ENCODE results near the gene RAPGEF6. TPM values are rescaled to one million over a fixed set of nuclear protein-coding genes. Genes with fewer than 3 reads are reported as not detected.

The RAPGEF6 gene
- total and polyA plus RNA-seq, 2 of the 4 experiments (the other 2 are of a cell fraction) = 5.8 to 18.8 TPM

DNA sequence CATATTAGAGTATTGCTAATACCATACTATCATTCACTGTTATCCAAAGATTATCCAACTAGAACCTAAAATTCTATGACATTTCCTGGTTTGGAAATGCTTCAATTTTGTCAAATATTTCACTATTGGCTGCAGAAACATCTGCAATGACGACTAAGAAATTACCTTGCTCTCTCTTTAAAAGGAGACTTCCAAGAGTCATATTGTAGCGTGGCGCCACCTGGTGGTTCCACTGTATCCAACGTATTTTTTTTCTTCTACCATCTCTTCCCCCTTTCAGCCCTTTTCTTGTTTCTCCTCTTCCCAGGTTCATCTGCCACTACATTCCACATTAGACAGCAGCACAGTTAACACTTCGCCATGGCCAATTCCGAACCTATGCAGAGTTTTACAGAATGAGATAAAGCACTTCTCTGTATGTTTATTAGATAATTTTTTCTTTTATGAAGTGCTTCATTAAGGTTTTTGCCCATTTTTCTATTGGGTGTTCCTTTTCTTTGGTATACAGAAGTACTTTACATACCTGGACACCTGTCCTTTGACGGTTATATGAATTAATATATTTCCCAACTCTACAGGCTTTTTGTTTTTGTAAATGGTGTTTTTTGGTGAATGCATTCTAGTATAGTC, 217.7 kb downstream of the RAPGEF6 start:
- no CpG with 5 or more reads among the region's 7 CpGs for WGBS, 2 experiments (ENCODE audit: extremely low coverage in 2 of 2, insufficient read length in 1 of 2)
- Histone ChIP-seq H3K23ac (ENCODE audit: low read depth, low read length) (no peak overlapping the region), H3K4ac (ENCODE audit: low read depth, low read length) (no peak overlapping the region), H3K79me1 (ENCODE audit: low read depth in 1 of 2, low read length in 2 of 2) (no peaks in the 10 kb centered on the region), H2BK120ac (ENCODE audit: low read depth, low read length) (no peak overlapping the region), H3K18ac (ENCODE audit: low read depth, low read length) (no peak overlapping the region), H3K4me1 (ENCODE audit: control insufficient read depth, insufficient read depth, low read length) (no peaks in the 10 kb centered on the region), H3K27ac (ENCODE audit: insufficient read depth, low read length) (no peak overlapping the region), H2AFZ (replicated peaks; ENCODE audit: low read length, poor library complexity) (no peak overlapping the region), H2BK20ac (ENCODE audit: low read depth, low read length) (no peak overlapping the region), H3K27me3 (ENCODE audit: control insufficient read depth, insufficient read depth, low read length) (no peaks in the 10 kb centered on the region), H4K91ac (ENCODE audit: insufficient read depth, low read depth, low read length) (no peak overlapping the region), H3K9me1 (ENCODE audit: insufficient read depth, low read length) (no peaks in the 10 kb centered on the region), H4K20me1 (ENCODE audit: insufficient read depth, low read length) (no peaks in the 10 kb centered on the region), H4K8ac (ENCODE audit: low read depth in 2 of 2, low read length in 2 of 2) (no peak overlapping the region), H3K56ac (ENCODE audit: extremely low read depth, insufficient read depth, low read length) (no peak overlapping the region), H3K9me3 (ENCODE audit: control insufficient read depth, insufficient read depth, low read length) (no peaks in the 10 kb centered on the region), H2BK15ac (ENCODE audit: low read depth, low read length) (no peak overlapping the region), H2AK5ac (ENCODE audit: low read depth, low read length) (no peak overlapping the region), H3K14ac (replicated peaks; ENCODE audit: low read depth, low read length) (no peak overlapping the region), H3K9ac (ENCODE audit: low read depth, low read length) (no peak overlapping the region), H2AK9ac (replicated peaks; ENCODE audit: low read depth, low read length, poor library complexity) (no peak overlapping the region), H4K5ac (ENCODE audit: low read depth, low read length) (no peak overlapping the region), H3K36me3 (ENCODE audit: control insufficient read depth, insufficient read depth, low read length) (0 out of 2 replicates have a peak, but pooled peaks cover 2% of the 10 kb centered on the region), H2BK5ac (ENCODE audit: low read depth, low read length, poor library complexity, severe bottlenecking) (no peak overlapping the region), H3K4me2 (ENCODE audit: low read depth, low read length) (no peak overlapping the region), H3K4me3 (ENCODE audit: insufficient read depth, low read depth, low read length) (no peak overlapping the region)
- BruUV-seq (replicated peaks) = no TSS peak
- CTCF ChIA-PET = interaction anchor here (1.4 kb wide), 1 partner anchor 9 kb away, joined by 3 read pairs; no protein-coding TSS in a partner anchor
- in situ Hi-C loops (cut with MboI; ENCODE audit: low sequenced_read_pairs) = loop anchor here (25.0 kb wide), 3 partner anchors 530 to 1505 kb away; partner anchors contain the start of gene CHSY3
- dilution Hi-C loops (cut with HindIII; ENCODE audit: low sequenced_read_pairs, unreplicated experiment) = no loop called here
- POLR2A ChIA-PET (ENCODE audit: unreplicated experiment) = no interaction called here
- no peak for TF ChIP-seq FOS (IDR thresholded peaks at IDR 0.05; ENCODE audit: low read depth, low read length)
- TF ChIP-seq POLR2A (IDR thresholded peaks at IDR 0.05; ENCODE audit: low read depth, low read length) = no peak
- no peak for TF ChIP-seq NFE2L2 (IDR thresholded peaks at IDR 0.05; ENCODE audit: low read depth, low read length)
- TF ChIP-seq RCOR1 (IDR thresholded peaks at IDR 0.05; ENCODE audit: insufficient replicate concordance, low read length) = no peak
- TF ChIP-seq MAZ (IDR thresholded peaks at IDR 0.05; ENCODE audit: borderline replicate concordance, low read depth, low read length) = no peak
- no peak for TF ChIP-seq MXI1 (IDR thresholded peaks at IDR 0.05; ENCODE audit: borderline replicate concordance, low read depth, low read length)
- TF ChIP-seq, protein P1, sequence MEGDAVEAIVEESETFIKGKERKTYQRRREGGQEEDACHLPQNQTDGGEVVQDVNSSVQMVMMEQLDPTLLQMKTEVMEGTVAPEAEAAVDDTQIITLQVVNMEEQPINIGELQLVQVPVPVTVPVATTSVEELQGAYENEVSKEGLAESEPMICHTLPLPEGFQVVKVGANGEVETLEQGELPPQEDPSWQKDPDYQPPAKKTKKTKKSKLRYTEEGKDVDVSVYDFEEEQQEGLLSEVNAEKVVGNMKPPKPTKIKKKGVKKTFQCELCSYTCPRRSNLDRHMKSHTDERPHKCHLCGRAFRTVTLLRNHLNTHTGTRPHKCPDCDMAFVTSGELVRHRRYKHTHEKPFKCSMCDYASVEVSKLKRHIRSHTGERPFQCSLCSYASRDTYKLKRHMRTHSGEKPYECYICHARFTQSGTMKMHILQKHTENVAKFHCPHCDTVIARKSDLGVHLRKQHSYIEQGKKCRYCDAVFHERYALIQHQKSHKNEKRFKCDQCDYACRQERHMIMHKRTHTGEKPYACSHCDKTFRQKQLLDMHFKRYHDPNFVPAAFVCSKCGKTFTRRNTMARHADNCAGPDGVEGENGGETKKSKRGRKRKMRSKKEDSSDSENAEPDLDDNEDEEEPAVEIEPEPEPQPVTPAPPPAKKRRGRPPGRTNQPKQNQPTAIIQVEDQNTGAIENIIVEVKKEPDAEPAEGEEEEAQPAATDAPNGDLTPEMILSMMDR (conservative IDR thresholded peaks at IDR 0.05; ENCODE audit: low read depth, low read length) = peak; percentile 84
- no peak for TF ChIP-seq CEBPB (IDR thresholded peaks at IDR 0.05; ENCODE audit: low read depth, low read length)
- no peak for TF ChIP-seq RFX5 (IDR thresholded peaks at IDR 0.05; ENCODE audit: low read depth, low read length)
- TF ChIP-seq SMC3 (IDR thresholded peaks at IDR 0.05; ENCODE audit: low read depth, low read length) = peak; percentile 81
- TF ChIP-seq CHD1 (IDR thresholded peaks at IDR 0.05; ENCODE audit: low read depth, low read length) = no peak
- no peak for TF ChIP-seq USF2 (IDR thresholded peaks at IDR 0.05; ENCODE audit: low read depth, low read length)
- peak; percentile 85 for TF ChIP-seq RAD21 (IDR thresholded peaks at IDR 0.05; ENCODE audit: low read length)
- no peak for TF ChIP-seq MAFK (IDR thresholded peaks at IDR 0.05; ENCODE audit: low read depth, low read length)
- TF ChIP-seq BHLHE40 (IDR thresholded peaks at IDR 0.05; ENCODE audit: low read depth, low read length) = no peak
- TF ChIP-seq ELK1 (IDR thresholded peaks at IDR 0.05; ENCODE audit: borderline replicate concordance, low read depth, low read length) = no peak
- ATAC-seq (ENCODE audit: low read depth) (peak; percentile 76), DNase-seq (peak; percentile 71)
- intact Hi-C loops (cut with micrococcal nuclease) = loop anchor here (1.0 to 5.0 kb wide), 3 partner anchors 252 to 1515 kb away; partner anchors contain the start of gene HINT1

All from IMR-90 (cell line).